ENCODE measurements around the gene SORCS1.

DNA sequence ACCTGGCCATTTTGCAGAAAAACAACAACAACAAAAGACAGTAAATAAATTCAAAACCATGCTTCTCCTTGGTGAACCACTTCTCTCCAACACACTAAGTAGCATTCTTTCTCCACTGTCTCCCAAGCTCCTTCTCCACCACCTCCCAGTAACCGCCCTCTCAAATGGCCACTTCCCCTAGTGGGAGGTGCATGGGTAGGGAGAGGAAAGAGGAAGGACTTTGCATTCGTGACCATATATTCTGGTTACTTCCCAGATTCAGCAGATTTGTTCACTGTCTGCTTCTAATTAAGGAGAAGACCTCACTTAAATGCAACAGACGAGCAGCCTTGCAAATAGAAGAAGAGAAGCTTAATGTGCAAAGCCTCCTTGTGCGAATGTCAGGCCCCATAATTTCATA lies 166.8 kb downstream of the SORCS1 start:
- TF ChIP-seq RAD21 (IDR thresholded peaks at IDR 0.05; ENCODE audit: low read depth) (no peak), EP300 (IDR thresholded peaks at IDR 0.05; ENCODE audit: borderline replicate concordance) (no peak), CEBPB (IDR thresholded peaks at IDR 0.05) (no peak), ZBTB7A (IDR thresholded peaks at IDR 0.05; ENCODE audit: low read depth) (no peak), TAF1 (IDR thresholded peaks at IDR 0.05; ENCODE audit: low read depth) (no peak), NFIC (IDR thresholded peaks at IDR 0.05) (no peak), YY1 (IDR thresholded peaks at IDR 0.05; ENCODE audit: low read depth) (no peak), CREB1 (IDR thresholded peaks at IDR 0.05; ENCODE audit: low read depth) (no peak), FOXM1 (IDR thresholded peaks at IDR 0.05; ENCODE audit: borderline replicate concordance, low read depth) (no peak), TCF12 (IDR thresholded peaks at IDR 0.05; ENCODE audit: low read depth) (no peak)
- TF ChIP-seq, protein P1, sequence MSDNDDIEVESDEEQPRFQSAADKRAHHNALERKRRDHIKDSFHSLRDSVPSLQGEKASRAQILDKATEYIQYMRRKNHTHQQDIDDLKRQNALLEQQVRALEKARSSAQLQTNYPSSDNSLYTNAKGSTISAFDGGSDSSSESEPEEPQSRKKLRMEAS (IDR thresholded peaks at IDR 0.05), result no peak
- TF ChIP-seq, protein P2, sequence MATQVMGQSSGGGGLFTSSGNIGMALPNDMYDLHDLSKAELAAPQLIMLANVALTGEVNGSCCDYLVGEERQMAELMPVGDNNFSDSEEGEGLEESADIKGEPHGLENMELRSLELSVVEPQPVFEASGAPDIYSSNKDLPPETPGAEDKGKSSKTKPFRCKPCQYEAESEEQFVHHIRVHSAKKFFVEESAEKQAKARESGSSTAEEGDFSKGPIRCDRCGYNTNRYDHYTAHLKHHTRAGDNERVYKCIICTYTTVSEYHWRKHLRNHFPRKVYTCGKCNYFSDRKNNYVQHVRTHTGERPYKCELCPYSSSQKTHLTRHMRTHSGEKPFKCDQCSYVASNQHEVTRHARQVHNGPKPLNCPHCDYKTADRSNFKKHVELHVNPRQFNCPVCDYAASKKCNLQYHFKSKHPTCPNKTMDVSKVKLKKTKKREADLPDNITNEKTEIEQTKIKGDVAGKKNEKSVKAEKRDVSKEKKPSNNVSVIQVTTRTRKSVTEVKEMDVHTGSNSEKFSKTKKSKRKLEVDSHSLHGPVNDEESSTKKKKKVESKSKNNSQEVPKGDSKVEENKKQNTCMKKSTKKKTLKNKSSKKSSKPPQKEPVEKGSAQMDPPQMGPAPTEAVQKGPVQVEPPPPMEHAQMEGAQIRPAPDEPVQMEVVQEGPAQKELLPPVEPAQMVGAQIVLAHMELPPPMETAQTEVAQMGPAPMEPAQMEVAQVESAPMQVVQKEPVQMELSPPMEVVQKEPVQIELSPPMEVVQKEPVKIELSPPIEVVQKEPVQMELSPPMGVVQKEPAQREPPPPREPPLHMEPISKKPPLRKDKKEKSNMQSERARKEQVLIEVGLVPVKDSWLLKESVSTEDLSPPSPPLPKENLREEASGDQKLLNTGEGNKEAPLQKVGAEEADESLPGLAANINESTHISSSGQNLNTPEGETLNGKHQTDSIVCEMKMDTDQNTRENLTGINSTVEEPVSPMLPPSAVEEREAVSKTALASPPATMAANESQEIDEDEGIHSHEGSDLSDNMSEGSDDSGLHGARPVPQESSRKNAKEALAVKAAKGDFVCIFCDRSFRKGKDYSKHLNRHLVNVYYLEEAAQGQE (IDR thresholded peaks at IDR 0.05; ENCODE audit: low read depth), result no peak
- TF ChIP-seq, protein P3, sequence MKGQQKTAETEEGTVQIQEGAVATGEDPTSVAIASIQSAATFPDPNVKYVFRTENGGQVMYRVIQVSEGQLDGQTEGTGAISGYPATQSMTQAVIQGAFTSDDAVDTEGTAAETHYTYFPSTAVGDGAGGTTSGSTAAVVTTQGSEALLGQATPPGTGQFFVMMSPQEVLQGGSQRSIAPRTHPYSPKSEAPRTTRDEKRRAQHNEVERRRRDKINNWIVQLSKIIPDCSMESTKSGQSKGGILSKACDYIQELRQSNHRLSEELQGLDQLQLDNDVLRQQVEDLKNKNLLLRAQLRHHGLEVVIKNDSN (IDR thresholded peaks at IDR 0.05), result no peak

Data from Ishikawa (cell line).